Osteocyte (in vitro differentiated cells): ENCODE data around the gene STT3B. TPM values are rescaled to one million over a fixed set of nuclear protein-coding genes. Genes with fewer than 3 reads are reported as not detected.

ENCODE experiments used
- DNase-seq: peaks from one replicate; pipeline ENCODE4 v3.0.0; 2021; ENCODE audit warnings: mixed read lengths; ENCODE audit not compliant: unreplicated experiment; ENCODE audit errors: extremely low spot score
- H3K27ac Mint-ChIP-seq: one replicate; pipeline ENCODE4 v1.8.0; 2021; ENCODE audit warnings: mild to moderate bottlenecking, mixed read lengths; ENCODE audit not compliant: unreplicated experiment
- H3K27me3 Mint-ChIP-seq: one replicate; pipeline ENCODE4 v1.8.0; 2021; ENCODE audit warnings: mixed read lengths; ENCODE audit not compliant: unreplicated experiment
- H3K36me3 Mint-ChIP-seq: one replicate; pipeline ENCODE4 v1.8.0; 2021; ENCODE audit warnings: mixed read lengths; ENCODE audit not compliant: unreplicated experiment
- H3K4me1 Mint-ChIP-seq: one replicate; pipeline ENCODE4 v1.8.0; 2021; ENCODE audit warnings: mixed read lengths; ENCODE audit not compliant: unreplicated experiment
- H3K4me3 Mint-ChIP-seq: one replicate; pipeline ENCODE4 v1.8.0; 2021; ENCODE audit warnings: mild to moderate bottlenecking, moderate library complexity, mixed read lengths; ENCODE audit not compliant: unreplicated experiment
- H3K9me3 Mint-ChIP-seq: one replicate; pipeline ENCODE4 v1.8.0; 2021; ENCODE audit warnings: mixed read lengths; ENCODE audit not compliant: unreplicated experiment
- CTCF ChIP-seq: fragments of 200-600 bp; sonication (generic); IDR thresholded peaks from 2 replicates; pipeline ENCODE4 v1.5.0; 2021; ENCODE audit warnings: antibody characterized with exemption, mild to moderate bottlenecking, moderate library complexity
- total RNA-seq: library from RNA; stranded (reverse); gene quantifications from 2 replicates; pipeline ENCODE4 v1.2.1, GENCODE V29; 2021

The STT3B gene
- total RNA-seq, 1 donor from 2014 or later, result 98.7 TPM

DNA sequence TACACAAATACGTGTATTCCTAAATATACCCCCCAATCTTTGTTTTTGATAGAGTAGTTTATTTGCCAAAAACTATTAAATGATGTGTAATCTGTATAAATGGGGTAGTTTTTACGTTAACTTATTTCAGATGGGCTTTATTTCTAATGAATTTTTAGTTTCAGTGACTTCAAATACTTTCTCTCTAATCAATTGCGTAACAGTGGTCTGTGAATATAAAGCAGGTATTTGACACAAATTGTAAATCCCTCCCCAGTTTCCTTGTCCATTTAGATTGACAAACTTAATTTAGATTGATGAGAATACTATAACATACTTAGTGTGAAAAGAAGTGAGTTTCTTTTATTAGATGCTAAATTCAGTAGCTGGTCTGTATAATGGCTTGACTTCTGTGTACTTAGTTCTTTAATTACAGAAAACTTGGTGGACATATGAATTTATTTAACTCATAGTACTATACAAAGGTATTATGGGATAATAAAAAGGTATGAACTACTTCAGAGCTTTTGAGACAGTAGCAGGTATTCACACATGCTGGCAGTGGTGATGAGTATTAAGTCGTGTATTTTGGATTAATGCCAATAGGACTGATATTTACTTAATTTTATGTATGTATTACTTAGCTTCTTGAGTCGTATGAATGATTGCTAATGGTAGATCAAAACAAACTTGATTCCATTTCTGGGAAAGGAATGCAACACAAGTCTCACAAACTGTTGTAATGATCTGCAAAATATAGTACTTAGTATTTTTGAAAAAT, 81.6 kb downstream of the STT3B start:
- TF ChIP-seq CTCF, result no peak
- Mint-ChIP-seq H3K9me3 (no peaks in the 10 kb centered on the region), H3K27me3 (no peaks in the 10 kb centered on the region), H3K27ac (no peak overlapping the region), H3K4me1 (peaks cover 9% of the 10 kb centered on the region), H3K36me3 (peaks cover 20% of the 10 kb centered on the region), H3K4me3 (no peak overlapping the region)
- no peak for DNase-seq

DNA sequence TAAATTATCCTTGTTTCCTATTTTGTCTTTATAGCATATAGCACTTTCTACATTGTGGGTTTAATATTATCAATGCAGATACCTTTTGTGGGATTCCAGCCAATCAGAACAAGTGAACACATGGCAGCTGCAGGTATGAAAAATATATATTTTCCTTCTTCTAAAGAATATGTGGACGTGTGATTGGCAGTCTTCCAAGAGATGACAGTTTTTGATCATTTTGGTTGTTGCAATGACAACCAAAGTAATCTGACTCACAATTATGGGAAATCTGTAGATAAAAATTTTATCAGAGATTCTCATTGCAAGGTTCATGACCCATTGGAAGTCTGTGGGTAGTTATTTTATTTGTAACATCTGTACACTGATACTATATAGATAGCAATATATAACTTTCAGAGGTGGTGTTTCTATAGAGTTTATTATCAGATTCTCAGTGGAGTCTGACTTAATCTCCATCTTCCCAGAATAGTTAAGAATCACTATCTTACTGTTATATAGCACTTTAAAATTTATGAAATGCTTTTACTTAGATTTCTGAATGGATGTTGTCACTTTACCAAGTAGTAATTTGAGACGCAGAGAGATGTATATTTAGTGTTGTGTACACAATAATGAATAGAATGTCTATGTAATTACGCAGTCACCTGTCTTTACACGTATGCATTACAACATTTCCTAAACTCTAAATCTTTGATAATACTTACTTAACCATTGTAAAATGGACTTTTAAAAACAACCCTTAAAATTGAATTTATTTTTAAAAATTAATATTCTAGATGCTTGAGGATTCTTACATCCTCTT, 82.5 kb downstream of the STT3B start:
- peaks cover 9% of the 10 kb centered on the region for H3K4me1 Mint-ChIP-seq
- no peaks in the 10 kb centered on the region for H3K27me3 Mint-ChIP-seq
- TF ChIP-seq CTCF, result no peak
- H3K27ac Mint-ChIP-seq, result no peak overlapping the region
- DNase-seq, result no peak
- no peak overlapping the region for H3K4me3 Mint-ChIP-seq
- no peaks in the 10 kb centered on the region for H3K9me3 Mint-ChIP-seq
- peaks cover 22% of the 10 kb centered on the region for H3K36me3 Mint-ChIP-seq

- no peak for DNase-seq
- Mint-ChIP-seq H3K27me3 (no peaks in the 10 kb centered on the region), H3K9me3 (no peaks in the 10 kb centered on the region), H3K36me3 (peaks cover 27% of the 10 kb centered on the region), H3K4me3 (no peak overlapping the region), H3K4me1 (peaks cover 9% of the 10 kb centered on the region), H3K27ac (no peak overlapping the region)
- no peak for TF ChIP-seq CTCF
Measured at GRCh38 chr3:31616711-31617110, 84.0 kb downstream of the STT3B start.

- H3K27ac Mint-ChIP-seq, result no peak overlapping the region
- no peak overlapping the region for H3K4me3 Mint-ChIP-seq
- no peaks in the 10 kb centered on the region for H3K9me3 Mint-ChIP-seq
- no peak for TF ChIP-seq CTCF
- no peak for DNase-seq
- peaks cover 38% of the 10 kb centered on the region for H3K36me3 Mint-ChIP-seq
- no peaks in the 10 kb centered on the region for H3K27me3 Mint-ChIP-seq
- peaks cover 5% of the 10 kb centered on the region for H3K4me1 Mint-ChIP-seq
Measured at GRCh38 chr3:31620656-31621055, 87.9 kb downstream of the STT3B start.

- no peak for DNase-seq
- H3K4me1 Mint-ChIP-seq, result peaks cover 1% of the 10 kb centered on the region
- TF ChIP-seq CTCF, result no peak
- H3K4me3 Mint-ChIP-seq, result no peak overlapping the region
- no peak overlapping the region for H3K27ac Mint-ChIP-seq
- peaks cover 39% of the 10 kb centered on the region for H3K36me3 Mint-ChIP-seq
- no peaks in the 10 kb centered on the region for H3K27me3 Mint-ChIP-seq
- H3K9me3 Mint-ChIP-seq, result no peaks in the 10 kb centered on the region
Measured at GRCh38 chr3:31621314-31621713, 88.6 kb downstream of the STT3B start.
